Cerebellar cortex (tissue), 1 donor: Measurements from ENCODE around the gene LRRC8E.
"Not testable (repeated sequence)": the region's sequence is repeated elsewhere in the genome, so short reads cannot be mapped to it uniquely, and the experiment has no call there.

Source experiments
- DNase-seq: peaks from one replicate; pipeline ENCODE4 v3.0.0-alpha.2; 2015; ENCODE audit warnings: low spot score

The LRRC8E gene

DNA sequence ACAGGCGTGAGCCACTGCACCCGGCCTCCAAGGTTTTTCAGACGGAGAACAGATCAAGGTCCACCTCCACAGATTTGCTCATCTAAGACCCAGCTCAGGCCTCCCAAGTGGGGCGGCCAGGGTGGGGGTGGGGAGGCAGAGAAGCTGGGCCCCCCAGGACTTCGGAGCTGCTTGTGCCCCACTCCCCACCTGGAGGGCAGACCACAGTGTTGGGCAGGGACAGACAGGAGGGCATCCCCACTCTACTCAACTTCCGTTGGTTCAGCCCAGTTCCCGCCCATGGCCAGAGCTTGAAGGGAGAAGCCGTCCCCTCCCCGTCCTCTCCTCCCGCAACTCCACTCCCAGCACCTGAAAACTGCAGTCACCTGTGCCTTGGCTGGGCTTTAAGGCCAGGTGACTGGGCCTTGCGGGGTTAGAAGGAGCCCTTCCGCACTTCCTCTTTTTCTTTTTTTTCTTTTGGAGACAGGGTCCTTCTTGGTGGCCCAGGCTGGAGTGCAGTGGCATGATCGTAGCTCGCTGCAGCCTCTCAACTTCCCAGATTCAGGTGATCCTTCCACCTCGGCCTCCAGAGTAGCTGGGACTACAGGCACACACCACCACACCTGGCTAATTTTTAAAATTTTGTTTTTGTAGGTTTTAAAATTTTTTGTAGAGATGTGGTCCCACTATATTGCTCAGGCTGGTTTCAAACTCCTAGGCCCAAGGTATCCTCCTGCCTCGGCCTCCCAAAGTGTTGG is 734 bp upstream of the LRRC8E start:
- DNase-seq: no peak

DNA sequence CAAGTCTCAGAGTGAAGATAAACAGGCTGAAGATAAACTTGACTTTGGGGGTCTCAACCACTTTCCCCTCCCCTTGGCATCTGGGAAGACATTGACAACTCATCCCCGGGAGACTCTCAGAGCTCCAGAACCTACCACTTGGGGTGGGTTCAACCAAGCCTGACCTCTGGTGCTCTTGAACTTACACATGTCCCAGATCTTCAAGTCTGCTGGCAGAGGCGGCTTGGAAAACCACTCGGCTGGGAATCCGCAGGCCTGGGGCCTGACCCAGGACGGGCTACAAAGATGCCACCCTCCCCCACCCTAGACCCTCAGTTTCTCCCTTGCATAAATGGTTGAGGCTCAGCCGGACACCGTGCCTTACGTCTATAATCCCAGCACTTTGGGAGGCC is 512 bp downstream of the LRRC8E start:
- DNase-seq: no peak

GRCh38 chr19:7893362-7894101 is 5.2 kb downstream of the LRRC8E start:
- not testable (repeated sequence) for DNase-seq

GRCh38 chr19:7894612-7895309 is 6.5 kb downstream of the LRRC8E start:
- DNase-seq: no peak

DNA sequence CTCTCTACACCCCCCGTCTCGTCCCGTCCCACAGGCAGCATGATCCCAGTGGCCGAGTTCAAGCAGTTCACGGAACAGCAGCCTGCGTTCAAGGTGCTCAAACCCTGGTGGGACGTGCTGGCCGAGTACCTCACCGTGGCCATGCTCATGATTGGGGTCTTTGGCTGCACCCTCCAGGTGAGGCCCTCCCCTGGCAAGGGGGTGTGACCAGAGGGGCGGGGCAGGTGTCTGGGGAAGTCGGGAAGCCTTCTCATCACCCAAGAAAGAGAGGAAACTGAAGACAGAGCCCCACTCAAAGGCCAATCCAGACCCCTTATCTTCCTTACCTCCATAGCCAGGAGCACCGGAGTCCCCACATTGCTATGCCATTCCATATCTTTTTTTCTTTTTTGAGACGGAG is 7.3 kb downstream of the LRRC8E start:
- DNase-seq: no peak

- DNase-seq: no peak
Observed at GRCh38 chr19:7897292-7897691, 9.0 kb downstream of the LRRC8E start.

DNA sequence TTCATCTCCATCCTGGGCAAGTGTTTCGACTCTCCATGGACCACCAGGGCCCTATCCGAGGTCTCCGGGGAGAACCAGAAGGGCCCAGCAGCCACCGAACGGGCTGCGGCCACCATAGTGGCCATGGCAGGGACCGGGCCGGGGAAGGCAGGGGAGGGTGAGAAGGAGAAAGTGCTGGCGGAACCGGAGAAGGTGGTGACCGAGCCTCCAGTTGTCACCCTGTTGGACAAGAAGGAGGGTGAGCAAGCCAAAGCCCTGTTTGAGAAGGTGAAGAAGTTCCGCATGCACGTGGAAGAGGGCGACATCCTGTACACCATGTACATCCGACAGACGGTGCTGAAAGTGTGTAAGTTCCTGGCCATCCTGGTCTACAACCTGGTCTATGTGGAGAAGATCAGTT is 10.7 kb downstream of the LRRC8E start:
- DNase-seq: no peak

- no peak for DNase-seq
Observed at GRCh38 chr19:7899751-7900378, 11.6 kb downstream of the LRRC8E start.

DNA sequence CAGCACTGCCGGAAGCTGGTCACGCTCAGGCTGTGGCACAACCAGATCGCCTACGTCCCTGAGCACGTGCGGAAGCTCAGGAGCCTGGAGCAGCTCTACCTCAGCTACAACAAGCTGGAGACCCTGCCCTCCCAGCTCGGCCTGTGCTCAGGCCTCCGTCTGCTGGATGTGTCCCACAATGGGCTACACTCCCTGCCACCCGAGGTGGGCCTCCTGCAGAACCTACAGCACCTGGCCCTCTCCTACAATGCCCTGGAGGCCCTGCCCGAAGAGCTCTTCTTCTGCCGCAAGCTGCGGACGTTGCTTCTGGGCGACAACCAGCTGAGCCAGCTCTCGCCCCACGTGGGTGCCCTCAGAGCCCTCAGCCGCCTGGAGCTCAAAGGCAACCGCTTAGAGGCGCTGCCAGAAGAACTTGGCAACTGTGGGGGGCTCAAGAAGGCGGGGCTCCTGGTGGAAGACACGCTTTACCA is 12.1 kb downstream of the LRRC8E start:
- DNase-seq: no peak

DNA sequence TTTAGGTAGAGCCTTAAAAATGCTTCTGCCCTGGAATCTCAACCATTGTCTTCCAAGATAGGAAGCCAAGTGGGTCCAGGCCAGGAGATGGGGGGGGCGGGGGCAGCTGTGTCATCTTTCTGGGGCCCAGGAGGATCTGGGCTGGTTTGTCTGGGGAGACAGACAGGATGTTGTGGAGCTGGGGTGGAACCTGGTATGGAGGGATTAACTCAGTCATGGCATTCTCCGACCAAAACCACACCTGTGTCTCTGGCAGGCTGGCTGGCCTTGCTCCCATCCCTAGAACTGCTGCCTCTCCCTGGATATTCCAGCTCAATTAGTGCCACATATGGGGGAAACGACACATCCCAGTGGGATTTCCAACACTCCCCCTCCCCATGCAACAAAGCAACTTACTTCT is 12.6 kb downstream of the LRRC8E start:
- DNase-seq: no peak

DNA sequence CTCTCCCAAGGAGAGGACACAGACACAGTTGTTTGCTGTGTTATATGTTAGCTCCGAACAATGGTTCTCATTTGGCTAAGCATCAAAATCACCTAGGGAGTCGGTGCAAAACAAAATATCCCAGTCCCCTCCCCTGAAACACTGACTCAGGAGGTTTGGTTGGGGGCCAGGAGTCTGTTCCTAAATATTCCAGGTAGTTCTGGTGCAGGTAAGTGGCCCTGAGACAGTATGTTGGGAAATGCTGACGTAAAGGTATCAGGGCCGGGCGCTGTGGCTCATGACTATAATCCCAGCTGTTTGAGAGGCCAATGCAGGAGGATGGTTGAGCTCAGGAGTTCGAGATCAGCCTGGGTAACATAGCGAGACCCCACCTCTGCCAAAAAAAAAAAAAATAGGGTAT is 13.0 kb downstream of the LRRC8E start:
- no peak for DNase-seq

- DNase-seq: no peak
Observed at GRCh38 chr19:7902796-7903243, 14.5 kb downstream of the LRRC8E start.

- DNase-seq: peak; percentile 99
Observed at GRCh38 chr19:7903244-7904073, 15.1 kb downstream of the LRRC8E start, which contains the start of gene MAP2K7. TSS of gene MAP2K7 (plus strand) at chr19:7903877. CDS start at chr19:7903945, 68 bp downstream.

DNA sequence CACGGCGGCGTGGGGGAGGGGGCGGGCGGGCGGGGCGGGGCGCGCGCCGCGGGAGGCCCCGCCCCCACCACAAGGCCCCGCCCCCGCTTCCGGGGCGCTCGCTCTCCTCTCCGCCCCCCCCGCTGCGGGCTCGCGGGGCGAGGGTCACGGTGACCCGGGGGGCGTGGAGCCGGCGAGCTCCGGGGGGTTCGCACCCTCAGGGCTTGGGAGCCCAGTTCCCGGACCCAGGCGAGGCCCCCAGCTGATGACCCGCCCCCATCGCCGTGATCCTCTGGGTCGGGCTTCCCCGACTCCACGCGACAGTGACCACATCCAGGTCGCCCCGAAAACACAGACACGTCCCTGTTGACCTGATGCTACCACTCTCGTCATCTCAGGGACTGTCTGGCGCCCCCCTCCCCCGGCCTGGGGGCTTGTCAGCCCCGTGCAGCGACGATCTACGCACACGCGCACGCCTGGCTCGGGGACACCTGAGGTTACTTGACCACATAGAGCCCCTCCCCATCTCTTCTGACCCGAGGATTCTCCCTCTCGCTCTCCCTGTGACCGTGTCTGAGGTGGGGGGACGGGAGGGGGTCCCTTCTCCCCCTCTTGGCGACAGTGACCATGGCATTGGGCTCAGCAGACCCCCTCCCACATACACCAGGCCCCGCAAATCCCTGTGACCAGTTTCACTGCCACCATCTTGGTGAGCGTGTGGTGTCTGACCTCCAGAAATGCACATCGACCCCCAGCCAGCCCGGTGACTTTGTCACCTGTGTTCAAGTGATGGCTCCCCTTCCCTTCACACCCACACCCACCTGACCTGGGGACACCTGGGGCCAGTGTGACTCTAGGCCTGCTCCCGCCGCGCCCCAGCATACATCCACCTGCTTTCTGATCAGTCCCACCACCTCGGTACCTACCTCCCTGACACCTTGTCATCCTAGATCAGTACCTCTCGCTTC is 16.0 kb downstream of the LRRC8E start:
- DNase-seq: no peak

DNA sequence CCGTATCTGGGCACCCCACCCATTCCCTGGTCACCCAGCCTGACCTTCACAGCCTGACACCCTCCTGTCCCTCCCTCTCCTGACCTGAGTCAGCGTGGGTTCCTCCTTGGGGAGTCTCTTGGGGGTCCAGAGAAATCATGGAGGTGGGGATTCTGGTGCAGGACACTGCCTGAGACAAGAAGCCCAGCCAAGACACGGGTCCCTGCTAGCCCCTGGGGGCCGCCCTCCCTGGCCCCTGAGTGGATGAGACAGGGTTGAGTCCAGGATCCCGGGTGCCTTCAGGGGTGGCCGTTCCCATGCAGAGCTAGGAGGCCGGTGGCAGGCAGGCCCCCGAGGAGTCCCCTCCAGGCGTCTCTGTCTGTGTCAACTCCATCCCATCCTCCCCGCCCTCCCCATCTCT is 17.0 kb downstream of the LRRC8E start:
- DNase-seq: no peak

GRCh38 chr19:7905859-7906258 is 17.5 kb downstream of the LRRC8E start:
- no peak for DNase-seq

DNA sequence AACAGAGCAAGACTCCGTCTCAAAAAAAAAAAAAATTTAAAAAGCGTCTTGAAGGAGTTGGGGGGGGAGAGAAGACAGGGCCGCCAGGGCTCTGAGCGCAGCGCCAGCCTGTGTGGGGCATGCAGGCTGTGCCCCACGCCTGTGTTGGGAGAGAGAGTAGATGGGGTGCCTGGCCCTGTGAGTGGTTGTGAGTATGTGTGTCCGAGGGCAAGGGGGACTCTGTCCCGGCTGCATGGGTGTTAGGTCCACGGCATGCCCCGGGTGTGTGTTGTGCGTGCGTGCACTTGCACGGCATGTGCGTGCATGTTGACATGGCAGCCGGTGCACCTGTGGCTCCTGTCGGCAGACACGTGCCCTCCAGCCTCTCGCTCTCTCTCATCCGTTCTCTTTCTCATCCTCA is 18.8 kb downstream of the LRRC8E start:
- DNase-seq: no peak

DNA sequence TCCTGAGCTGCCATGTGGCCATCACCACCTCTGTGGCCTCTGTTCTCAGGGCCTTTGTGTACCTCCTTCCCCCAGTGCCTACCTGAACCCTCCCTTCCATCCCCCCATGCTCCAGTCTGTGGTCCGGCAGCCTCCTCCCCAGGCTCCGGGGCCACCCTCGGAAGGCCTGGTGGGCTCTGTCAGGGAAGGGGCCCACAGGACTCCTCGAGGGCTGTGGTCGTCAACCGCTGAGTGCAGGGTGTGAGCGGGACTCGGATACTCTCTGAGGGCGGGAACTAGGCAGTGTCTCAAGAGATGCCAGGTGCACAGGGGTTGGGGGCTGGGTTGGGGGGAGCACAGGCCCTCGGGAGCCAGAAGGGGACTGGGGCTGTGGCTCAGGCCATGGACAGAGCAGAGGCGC is 19.2 kb downstream of the LRRC8E start:
- DNase-seq: no peak

DNA sequence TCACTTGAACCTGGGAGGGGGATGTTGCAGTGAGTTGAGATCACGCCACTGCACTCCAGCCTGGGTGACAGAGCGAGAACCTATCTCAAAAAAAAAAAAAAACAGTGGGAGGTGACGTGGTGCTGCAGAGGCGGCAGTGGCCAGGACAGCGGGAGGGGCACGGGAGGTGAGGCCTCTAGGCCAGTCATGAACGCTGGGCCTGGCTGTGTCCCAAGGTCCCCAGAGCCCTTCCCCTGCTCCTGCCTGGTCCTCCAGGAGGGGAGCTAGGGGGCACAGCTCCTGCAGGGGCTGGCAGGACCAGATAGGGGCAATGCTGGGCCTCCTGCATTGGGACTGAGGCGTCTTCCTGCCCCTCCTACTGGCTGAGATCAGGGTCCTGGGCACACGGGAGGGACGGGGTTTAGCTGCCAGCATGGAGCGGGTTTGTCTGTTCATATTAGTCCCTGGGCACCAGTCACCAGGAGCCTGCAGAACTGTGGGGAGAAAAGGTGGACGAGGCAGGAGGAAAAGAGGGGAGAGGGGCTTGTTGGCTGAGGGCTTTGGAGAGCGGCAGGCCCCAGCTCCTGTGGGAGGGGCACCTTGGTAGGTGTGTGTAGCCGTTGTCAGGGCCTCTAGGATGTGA is 19.9 kb downstream of the LRRC8E start:
- no peak for DNase-seq
